Uterus (tissue), 4 donors: Measurements from ENCODE around the gene PTPRN2. TPM values are rescaled to one million over a fixed set of nuclear protein-coding genes. Genes with fewer than 3 reads are reported as not detected.
"Not testable (repeated sequence)": the region's sequence is repeated elsewhere in the genome, so short reads cannot be mapped to it uniquely, and the experiment has no call there.

Source experiments
- DNase-seq, 2 donors: peaks; one replicate each; pipeline ENCODE4 v3.0.0-alpha.2; 2019 to 2020
- H3K27ac ChIP-seq, 2 donors: fragments of 200-600 bp; sonication (generic); 1 replicate in 1 of 2; 2 replicates in 1 of 2; pipeline ENCODE4 v1.5.1; 2016 to 2018
- H3K27me3 ChIP-seq, 2 donors: fragments of 200-600 bp; sonication (generic); one replicate each; pipeline ENCODE4 v1.5.1; 2018 to 2019; ENCODE audit warnings: control low read depth in 1 of 2
- H3K36me3 ChIP-seq, 2 donors: fragments of 200-600 bp; sonication (generic); one replicate each; pipeline ENCODE4 v1.5.1; 2019; ENCODE audit warnings: control low read depth in 1 of 2
- H3K4me1 ChIP-seq, 2 donors: fragments of 200-600 bp; sonication (generic); one replicate each; pipeline ENCODE4 v1.5.1; 2018 to 2019; ENCODE audit warnings: control low read depth in 1 of 2
- H3K4me3 ChIP-seq, 2 donors: fragments of 200-600 bp; sonication (generic); 1 replicate in 1 of 2; 2 replicates in 1 of 2; pipeline ENCODE4 v1.5.1; 2018 to 2019; ENCODE audit warnings: mild to moderate bottlenecking in 1 of 2
- H3K9me3 ChIP-seq, 2 donors: fragments of 200-600 bp; sonication (generic); one replicate each; pipeline ENCODE4 v1.5.1; 2019; ENCODE audit warnings: control low read depth in 1 of 2
- POLR2A ChIP-seq, 2 donors: fragments of 450-650 bp; IDR thresholded peaks; one replicate each; pipeline ENCODE4 v1.6.1; 2016; ENCODE audit warnings: antibody characterized with exemption in 2 of 2, mild to moderate bottlenecking in 1 of 2, moderate library complexity in 1 of 2
- intact Hi-C: fragments of 100-400 bp; cut with DNase I; formaldehyde crosslinking; loops from one replicate; pipeline ENCODE4 v1.15.1; 2023; ENCODE audit warnings: low total_unique reads
- total RNA-seq, 4 donors: library from RNA; depleted of rRNA in 3 of 4; stranded (reverse); fragments of >200 nt in 3 of 4; gene quantifications; one replicate each; pipeline versions ENCODE4 v1.1.0 to v1.2.4, GENCODE V29; 2014 to 2023
- TF ChIP-seq, protein P1 (sequence below), 4 experiments: fragments of 200-600 bp in 2 of 4; fragments of 450-650 bp in 2 of 4; sonication (generic) in 2 of 4; IDR thresholded peaks; one replicate each; pipeline ENCODE4 v1.5.1; 2016 to 2019; ENCODE audit warnings: antibody characterized with exemption in 4 of 4, mild to moderate bottlenecking in 2 of 4, moderate library complexity in 1 of 4
- donor health status: DM: yes; HTN: yes; CAD: no.

Gene PTPRN2
- total RNA-seq, 4 donors from 2014 or later = 1.2 to 5.2 (median 2.3) TPM

DNA sequence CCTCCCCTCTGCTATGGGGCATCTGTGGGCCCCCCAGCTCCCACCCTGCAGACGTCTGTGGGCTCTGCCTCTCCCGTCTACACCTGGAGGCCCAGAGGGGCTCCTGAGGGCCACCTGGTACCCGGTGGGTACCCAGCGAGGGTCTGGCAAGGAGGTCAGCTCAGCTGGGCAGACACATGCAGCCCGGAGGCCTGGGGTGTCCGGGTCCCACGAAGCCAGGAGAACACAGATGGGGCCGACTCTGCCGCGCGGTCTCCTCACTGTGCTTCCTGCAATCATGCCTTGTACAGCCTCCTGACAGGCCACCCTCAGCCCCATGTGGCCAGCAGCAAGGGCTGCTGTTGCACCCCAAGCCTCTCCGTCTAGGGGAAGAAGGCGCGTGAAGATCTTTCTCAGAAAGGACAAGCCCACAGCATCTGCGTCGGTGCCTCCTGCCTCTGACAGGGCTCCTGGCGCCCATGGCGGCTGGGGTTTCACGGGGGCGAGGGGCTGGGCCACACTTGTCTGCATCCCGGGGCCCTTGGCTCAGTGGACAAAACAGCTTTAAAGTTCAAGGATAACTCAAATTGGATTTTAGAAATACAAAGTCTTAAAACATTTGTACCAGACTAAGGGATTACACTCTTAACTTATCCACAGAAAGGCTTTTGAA is 859.5 kb downstream of the PTPRN2 start:
- H3K27ac ChIP-seq = no peak overlapping the region
- no peaks in the 10 kb centered on the region for H3K9me3 ChIP-seq
- DNase-seq = no peak
- intact Hi-C loops = no loop called here
- H3K4me3 ChIP-seq = no peak overlapping the region
- no peak for TF ChIP-seq POLR2A (IDR thresholded peaks at IDR 0.05)
- TF ChIP-seq, protein P1, sequence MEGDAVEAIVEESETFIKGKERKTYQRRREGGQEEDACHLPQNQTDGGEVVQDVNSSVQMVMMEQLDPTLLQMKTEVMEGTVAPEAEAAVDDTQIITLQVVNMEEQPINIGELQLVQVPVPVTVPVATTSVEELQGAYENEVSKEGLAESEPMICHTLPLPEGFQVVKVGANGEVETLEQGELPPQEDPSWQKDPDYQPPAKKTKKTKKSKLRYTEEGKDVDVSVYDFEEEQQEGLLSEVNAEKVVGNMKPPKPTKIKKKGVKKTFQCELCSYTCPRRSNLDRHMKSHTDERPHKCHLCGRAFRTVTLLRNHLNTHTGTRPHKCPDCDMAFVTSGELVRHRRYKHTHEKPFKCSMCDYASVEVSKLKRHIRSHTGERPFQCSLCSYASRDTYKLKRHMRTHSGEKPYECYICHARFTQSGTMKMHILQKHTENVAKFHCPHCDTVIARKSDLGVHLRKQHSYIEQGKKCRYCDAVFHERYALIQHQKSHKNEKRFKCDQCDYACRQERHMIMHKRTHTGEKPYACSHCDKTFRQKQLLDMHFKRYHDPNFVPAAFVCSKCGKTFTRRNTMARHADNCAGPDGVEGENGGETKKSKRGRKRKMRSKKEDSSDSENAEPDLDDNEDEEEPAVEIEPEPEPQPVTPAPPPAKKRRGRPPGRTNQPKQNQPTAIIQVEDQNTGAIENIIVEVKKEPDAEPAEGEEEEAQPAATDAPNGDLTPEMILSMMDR (IDR thresholded peaks at IDR 0.05) = no peak
- H3K36me3 ChIP-seq = no peaks in the 10 kb centered on the region
- no peaks in the 10 kb centered on the region for H3K27me3 ChIP-seq
- no peaks in the 10 kb centered on the region for H3K4me1 ChIP-seq

DNA sequence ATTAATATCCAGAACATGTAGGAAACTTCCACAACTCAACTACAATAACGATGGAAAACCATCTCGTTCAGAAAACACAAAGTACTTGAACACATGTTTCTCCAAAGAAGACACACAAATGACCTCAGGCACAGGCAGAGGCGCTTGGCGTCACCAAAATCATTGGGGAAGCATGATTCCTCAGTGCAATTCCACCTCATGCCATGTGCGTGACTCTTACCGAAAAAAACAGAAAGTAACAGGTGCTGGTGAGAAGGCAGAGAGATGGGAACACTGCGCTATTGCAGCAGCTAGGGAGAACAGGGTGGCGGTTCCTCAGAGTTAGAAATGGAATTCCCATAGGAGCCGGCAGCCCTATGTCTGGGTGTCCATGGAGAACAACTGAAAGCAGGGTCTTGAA is 860.9 kb downstream of the PTPRN2 start:
- Histone ChIP-seq H3K4me1 (no peaks in the 10 kb centered on the region), H3K9me3 (no peaks in the 10 kb centered on the region), H3K27ac (no peak overlapping the region), H3K27me3 (no peaks in the 10 kb centered on the region), H3K36me3 (no peaks in the 10 kb centered on the region), H3K4me3 (no peak overlapping the region)
- intact Hi-C loops = no loop called here
- no peak for DNase-seq
- TF ChIP-seq, protein P1 (IDR thresholded peaks at IDR 0.05) = no peak
- no peak for TF ChIP-seq POLR2A (IDR thresholded peaks at IDR 0.05)

GRCh38 chr7:157725312-157725711 is 862.3 kb downstream of the PTPRN2 start:
- H3K27me3 ChIP-seq, H3K36me3 ChIP-seq, DNase-seq, H3K4me3 ChIP-seq, H3K27ac ChIP-seq, H3K9me3 ChIP-seq, intact Hi-C loops, H3K4me1 ChIP-seq: not testable (repeated sequence)

GRCh38 chr7:157723205-157723604 is 864.4 kb downstream of the PTPRN2 start:
- Histone ChIP-seq H3K4me1 (no peaks in the 10 kb centered on the region), H3K36me3 (no peaks in the 10 kb centered on the region), H3K9me3 (no peaks in the 10 kb centered on the region), H3K4me3 (no peak overlapping the region), H3K27ac (no peak overlapping the region), H3K27me3 (no peaks in the 10 kb centered on the region)
- no peak for TF ChIP-seq POLR2A (IDR thresholded peaks at IDR 0.05)
- TF ChIP-seq, protein P1 (IDR thresholded peaks at IDR 0.05) = no peak
- no peak for DNase-seq
- intact Hi-C loops = no loop called here

DNA sequence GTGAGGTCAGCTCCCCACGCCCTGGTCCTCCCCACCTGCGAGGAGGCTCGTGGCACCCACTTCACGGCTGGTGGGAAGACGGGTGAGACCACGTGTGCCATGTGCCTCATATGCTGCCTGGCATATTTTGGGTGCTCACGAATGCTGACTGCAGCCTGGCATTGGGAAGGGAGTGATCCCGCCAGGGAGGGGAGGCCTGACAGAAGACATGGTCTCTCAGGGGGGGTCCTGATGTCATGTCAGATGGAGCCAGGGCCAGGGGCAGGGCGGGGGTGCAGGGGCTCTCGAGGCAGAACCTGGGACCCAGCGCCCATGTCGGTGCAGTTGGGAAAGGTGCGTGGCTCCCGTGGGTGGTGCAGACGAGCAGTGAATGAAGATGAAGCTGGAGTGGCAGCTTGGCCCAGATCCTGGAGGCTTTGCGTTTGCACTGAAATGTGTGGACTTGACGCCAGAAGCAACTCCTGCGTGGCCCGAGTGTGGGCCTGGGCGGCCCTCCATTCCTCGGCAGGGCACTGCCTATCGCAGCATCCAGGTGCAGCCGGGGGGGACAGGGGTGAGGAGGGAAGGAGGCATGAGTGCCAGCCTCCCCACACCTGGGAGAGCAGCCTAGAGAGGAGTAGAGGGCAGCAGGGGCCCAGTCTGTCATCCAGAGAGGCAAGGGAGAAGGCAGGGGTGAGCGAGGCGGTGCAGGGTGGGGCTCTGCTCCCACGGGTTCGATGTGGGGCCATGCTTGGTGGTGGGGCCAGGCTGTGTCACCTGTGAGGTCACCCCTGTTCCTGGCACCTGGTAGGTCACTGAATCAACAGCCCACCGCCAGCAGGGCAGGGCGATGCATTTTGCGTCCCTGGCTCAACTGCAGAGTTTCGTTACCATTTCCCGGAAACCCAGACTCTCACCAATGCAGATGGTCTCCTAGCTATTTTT is 865.2 kb downstream of the PTPRN2 start:
- no peaks in the 10 kb centered on the region for H3K36me3 ChIP-seq
- no peak for TF ChIP-seq POLR2A (IDR thresholded peaks at IDR 0.05)
- TF ChIP-seq, protein P1 (IDR thresholded peaks at IDR 0.05) = no peak
- no peak overlapping the region for H3K4me3 ChIP-seq
- no peak for DNase-seq
- no peaks in the 10 kb centered on the region for H3K9me3 ChIP-seq
- intact Hi-C loops = no loop called here
- no peaks in the 10 kb centered on the region for H3K4me1 ChIP-seq
- no peak overlapping the region for H3K27ac ChIP-seq
- no peaks in the 10 kb centered on the region for H3K27me3 ChIP-seq
